ENCODE results near the gene CTBP2.
"Not testable (repeated sequence)": the region's sequence is repeated elsewhere in the genome, so short reads cannot be mapped to it uniquely, and the experiment has no call there.

Gene CTBP2

GRCh38 chr10:125082471-125082870 is 77.9 kb downstream of the CTBP2 start:
- DNase-seq = not testable (repeated sequence)

DNA sequence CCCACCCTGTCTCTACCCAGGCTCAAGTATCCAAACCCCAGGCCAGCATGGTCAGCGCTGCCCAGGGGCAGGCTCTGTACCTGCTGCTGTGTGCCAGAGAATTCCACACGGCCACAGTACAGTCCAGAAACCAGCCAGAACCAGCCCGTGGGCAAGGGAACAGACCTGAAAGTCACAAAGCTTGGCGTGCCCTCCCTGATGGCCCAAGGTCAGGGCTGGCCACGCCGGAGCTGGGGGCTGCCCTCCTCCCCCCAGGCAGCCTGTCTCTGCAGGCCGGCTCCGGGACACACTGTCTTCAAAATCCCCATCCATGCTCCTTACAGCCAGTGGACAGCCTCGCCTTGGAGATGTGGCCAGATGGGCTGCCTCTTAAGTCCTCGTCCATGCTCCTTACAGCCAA is 78.4 kb downstream of the CTBP2 start:
- DNase-seq = no peak

GRCh38 chr10:125080984-125081383 is 79.4 kb downstream of the CTBP2 start:
- no peak for DNase-seq

- no peak for DNase-seq
Observed at GRCh38 chr10:125080296-125080695, 80.1 kb downstream of the CTBP2 start.

DNA sequence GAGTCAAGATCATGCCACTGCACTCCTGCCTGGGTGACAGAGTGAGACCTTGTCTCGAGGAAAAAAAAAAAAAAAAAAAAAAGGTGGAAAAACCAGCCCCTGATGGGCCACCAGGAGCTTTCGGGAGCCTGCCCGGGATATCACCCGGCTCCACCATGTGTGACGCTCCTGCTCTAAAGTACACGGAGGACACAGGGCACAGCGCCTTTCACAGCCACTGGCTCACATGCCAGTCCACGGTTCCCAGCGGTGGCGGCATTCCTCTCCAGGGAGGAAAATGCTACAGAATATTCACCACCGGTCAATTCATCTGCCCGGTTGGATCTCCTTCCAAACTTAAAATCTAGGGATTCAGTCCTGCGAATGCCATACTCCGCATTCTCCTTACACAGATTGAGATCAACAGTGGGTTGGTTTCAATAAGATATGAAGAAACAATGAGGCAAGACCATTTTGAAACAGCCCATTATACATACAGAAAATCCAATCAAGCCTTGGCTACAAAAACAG is 81.2 kb downstream of the CTBP2 start:
- DNase-seq = no peak

DNA sequence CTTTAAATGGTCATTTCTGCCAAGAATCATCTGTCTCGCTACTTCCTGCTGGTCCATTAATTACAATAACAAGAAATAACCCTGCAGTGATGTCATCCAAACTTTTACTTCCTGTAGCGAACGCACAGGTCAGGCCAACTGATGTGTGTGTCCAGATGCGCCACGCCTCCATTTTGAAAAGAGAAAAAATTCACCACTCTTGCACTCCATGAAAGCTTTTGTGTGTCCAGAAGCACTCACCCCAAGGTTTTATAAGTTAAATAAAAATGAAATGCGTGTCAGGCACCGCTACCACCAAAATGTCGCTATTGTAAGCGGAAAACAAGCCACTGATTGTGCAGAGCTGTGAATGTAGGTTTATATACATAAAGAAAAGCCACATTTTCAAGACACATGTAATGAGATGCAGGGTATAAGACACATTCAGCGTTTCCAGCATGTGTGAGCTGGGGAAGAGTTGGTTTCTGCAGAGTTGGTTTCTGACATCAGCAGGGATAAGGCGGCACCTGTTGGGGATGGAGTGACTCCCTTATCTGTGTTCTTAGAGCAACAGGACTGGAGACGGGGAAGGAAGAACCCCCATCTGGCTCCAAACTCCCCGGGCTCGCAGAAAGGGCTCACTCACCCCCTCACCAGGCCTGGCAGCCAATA is 83.3 kb downstream of the CTBP2 start:
- no peak for DNase-seq

- no peak for DNase-seq
Observed at GRCh38 chr10:125076121-125076825, 84.1 kb downstream of the CTBP2 start.

DNA sequence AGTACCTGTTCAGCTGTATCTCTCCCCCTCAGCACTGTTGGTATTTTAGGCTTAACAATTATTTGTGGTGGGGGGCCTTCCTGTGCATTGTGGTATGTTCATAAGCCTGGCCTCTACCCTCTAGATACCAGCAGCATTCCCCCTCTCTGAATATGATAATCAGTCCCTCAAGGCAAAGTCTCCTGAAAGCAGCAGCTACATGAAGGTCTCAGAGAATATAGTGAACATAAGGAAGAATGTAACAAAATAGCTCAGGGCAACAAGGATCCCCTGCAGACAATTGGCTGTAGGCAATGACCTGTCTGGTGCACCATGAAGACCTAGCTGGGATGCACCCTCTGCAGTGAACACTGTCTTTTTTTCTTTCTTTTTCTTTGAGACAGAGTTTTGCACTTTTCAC is 86.4 kb downstream of the CTBP2 start:
- no peak for DNase-seq

- DNase-seq = no peak
Observed at GRCh38 chr10:125072794-125073193, 87.6 kb downstream of the CTBP2 start.

DNA sequence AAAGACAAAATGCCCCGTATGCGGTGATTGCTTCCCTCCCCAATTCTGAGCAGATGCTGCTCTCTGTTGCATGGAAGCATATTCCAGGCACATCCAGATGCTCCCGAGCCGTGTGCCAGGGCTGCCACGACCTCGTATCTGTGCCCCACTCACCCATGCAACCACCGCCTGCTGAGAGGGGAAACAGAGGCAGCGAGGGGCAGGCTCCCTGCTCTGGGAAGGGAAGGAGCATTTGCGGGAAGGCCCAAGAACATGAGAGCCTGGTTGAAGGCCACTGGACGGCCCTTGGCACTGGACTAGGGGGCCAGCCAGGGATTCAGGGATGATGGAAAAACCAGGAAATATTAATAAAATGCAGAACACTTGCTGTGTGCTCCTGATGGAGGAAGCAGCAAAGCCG is 89.4 kb downstream of the CTBP2 start:
- DNase-seq = no peak

DNA sequence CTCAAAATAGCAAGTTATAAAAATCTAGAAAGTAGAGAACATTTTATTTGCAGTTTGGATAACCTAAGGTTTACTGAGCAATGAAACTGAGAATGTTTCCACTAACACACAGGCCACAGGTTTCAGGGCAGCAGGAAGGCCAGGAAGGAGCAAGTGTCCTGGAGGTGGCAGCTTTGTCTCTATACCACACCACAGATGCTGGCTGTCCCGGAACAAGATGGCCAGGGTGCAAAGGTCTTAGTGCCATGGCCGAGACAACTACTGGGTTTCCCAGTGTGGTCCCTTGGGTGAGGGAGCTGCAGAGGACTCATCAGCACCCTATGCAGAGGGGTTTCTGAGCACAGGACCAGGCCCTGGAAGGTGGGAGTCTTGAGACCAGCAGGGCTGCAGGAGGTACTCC is 92.0 kb downstream of the CTBP2 start:
- no peak for DNase-seq

DNA sequence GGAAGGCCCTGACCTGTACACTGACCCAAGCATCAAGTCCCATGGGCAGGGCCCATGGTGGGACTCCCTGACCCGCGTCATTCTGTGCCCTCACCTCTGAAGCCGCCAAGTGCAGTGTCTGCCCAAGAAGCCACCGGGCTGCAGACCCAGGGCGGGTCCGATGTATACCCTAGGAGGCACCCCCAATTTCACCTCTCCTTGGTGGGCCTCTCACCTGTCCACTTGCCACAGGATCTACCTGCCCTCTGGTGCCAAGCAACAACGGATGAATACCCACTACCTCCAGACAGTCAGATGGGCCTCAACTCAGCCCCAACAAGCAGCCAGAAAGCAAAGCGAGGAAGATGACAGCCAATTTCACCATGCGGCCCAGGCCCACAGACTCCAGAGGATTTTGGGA is 92.6 kb downstream of the CTBP2 start:
- no peak for DNase-seq

- no peak for DNase-seq
Observed at GRCh38 chr10:125066764-125067450, 93.5 kb downstream of the CTBP2 start.

DNA sequence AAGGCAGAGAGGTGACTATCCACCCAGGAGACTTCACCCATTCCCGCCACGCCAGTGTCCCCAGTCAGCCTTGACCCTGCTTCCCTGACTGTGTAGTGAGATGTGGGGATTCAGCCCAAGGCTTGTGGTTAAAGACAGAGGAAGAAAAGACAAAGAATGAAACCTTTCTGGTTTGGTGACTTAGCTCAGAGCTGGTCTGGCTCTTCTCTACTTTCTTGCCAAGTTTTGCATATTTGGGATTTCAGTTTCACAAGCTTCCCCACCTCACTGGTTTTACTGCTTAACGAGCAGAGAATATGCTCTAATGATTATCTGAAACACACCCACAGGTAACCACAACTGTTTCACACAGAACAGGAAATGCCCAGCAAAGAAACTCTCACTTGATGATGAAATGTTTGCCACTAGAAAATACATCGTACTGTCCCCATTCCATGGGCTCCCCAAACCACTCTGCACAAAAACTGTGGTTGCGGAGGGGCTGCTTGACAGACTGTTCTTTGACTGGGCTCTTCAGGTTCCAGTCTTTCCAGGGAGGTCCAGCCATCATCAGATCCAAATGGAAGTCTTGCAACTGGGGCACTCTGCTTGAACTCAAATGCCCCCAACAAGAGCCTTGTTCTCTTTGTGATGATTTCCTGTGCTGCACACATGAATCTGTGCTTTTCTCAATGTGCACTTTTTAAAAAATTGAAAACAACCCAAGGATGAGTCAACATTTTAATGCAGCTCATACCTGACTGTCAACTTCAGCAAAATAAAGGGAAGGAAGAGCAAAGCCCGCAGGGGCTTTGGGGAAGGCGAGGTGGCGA is 95.5 kb downstream of the CTBP2 start:
- no peak for DNase-seq

- DNase-seq = no peak
Observed at GRCh38 chr10:125063256-125063925, 97.0 kb downstream of the CTBP2 start.

DNA sequence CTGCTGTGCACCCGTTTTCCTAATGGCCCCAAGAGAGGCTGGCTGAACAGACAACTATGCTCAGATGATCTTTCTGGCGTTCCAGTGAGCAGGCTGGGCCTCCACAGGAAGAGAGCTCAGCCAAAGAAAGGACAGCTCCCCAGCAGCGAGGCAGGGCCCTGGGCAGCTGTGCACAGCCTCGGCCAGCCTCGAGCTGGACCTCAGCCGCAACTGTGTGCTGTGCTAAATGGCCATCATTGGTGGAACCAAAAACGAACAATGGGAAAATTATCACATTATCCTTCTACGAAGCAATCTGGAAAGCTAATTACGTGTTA is 97.5 kb downstream of the CTBP2 start:
- DNase-seq = no peak

GRCh38 chr10:125062227-125062913 is 98.0 kb downstream of the CTBP2 start:
- no peak for DNase-seq

DNA sequence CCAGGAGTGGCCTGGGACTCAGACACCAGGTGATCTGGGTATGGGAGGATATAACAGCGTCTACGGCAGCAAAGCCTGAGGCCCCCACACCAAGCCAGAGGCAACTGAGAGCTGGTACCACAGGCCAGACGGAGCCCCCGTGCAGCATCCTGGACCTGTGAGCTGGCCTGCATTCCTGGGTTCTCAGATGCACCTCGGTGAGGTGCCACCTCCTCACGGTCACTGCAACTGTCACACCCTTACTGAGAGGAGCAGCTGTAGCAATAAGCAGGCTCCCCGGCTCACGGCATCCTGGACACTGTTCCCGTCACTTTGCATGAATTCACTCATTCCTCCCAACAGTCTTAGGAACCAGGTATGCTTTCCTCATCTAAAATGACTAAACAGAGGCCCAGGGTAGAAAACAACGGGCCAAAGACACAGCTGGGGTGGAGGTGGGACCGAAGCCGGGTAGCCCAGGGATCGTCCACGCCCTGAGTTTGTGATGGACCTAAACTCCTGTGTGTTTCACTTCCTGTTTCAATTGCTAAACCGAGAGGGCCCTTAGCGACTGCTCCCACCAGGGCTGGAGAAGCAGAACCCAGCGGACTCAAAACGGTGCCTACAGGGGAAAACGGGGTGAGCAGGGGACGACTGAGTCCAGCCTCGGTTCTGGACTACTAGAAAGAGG is 98.7 kb downstream of the CTBP2 start:
- no peak for DNase-seq

DNA sequence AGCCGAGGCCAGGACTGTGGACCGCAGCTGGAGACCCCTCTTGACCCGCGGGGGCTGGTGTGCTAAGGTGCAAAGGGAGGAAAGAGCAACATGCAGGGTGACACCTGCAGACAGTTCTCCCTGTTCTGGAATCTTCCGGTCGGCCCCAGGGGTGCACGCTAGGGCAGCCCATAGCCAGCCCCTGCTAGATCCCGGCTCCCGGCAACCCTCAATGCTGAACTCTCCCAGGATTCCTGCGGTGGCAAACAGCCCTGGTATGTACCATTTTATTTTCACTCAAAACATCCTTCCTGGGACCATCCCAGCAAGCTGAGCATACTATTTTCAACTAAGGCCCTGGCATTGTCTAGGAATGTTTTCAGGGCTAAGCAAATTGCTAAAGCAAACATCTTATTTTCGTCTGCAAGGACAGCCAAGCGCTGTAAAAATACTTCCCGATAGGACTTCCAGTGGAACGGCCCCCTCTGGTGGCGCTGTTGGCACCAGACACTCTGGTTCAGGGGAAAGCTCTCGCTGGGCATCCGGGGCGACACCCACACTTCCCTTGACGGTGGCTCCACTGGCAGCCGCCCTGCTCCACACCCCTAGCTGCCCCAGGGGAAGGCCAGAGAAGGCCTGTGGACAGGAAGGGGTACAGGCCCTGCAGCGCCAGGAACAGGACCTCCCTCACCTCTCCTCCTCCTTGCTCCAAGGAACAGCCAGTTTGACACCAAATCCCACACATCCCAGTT is 99.4 kb downstream of the CTBP2 start:
- DNase-seq = no peak

- no peak for DNase-seq
Observed at GRCh38 chr10:125060482-125060825, 99.9 kb downstream of the CTBP2 start.

GRCh38 chr10:125060026-125060425 is 100.3 kb downstream of the CTBP2 start:
- no peak for DNase-seq
